GM19397 (cell line): Measurements from ENCODE around the gene HLA-DOA.

Source experiments
- ATAC-seq: cut with Tn5 transposase; IDR thresholded peaks from one replicate; pipeline ENCODE4 v1.9.1; 2021; ENCODE audit warnings: mild to moderate bottlenecking, moderate library complexity; ENCODE audit not compliant: unreplicated experiment

Gene HLA-DOA

GRCh38 chr6:33008944-33009861, at the start of gene HLA-DOA:
HLA-DOA (minus strand) TSS chr6:33009591.
- peak; percentile 84 for ATAC-seq

GRCh38 chr6:33057222-33058150, 48.1 kb upstream of the HLA-DOA start:
- ATAC-seq, result no peak

DNA sequence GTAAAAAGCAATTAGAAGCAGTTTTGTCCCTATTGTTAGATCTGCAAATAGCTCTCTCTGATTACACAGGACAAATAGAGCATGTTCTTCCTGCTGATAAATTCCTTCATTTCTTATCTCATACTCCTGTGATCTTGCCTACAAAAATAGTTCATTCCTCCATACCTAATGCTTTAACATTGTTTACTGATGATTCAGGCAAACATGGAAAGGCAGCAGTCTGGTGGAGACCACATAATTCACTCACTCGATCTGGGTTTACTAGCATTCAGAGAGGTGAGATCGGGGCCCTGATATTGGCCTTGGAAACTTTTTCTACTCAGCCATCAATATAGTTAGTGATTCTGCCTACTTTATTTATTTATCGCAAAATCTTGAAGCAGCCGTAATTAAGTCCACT, 43.8 kb upstream of the HLA-DOA start:
- no peak for ATAC-seq

DNA sequence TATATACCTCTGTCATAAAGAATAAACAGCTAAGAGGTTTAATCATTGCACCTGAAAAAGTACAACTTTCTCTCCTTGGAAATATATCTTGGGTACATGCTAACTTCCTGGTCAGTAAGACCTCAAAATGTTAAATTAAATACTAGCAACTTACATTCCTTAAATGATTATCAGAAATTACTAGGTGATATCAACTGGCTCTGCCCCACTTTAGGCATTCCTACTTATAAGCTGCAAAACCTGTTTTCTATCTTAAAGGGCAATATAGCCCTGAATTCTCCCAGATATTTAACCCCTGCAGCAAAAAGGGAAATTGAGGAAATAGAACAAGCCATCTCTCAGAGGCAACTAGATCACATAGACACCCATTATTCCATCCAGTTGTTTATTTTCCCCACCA, 43.2 kb upstream of the HLA-DOA start:
- no peak for ATAC-seq

GRCh38 chr6:33050014-33050810, 40.8 kb upstream of the HLA-DOA start:
- no peak for ATAC-seq

DNA sequence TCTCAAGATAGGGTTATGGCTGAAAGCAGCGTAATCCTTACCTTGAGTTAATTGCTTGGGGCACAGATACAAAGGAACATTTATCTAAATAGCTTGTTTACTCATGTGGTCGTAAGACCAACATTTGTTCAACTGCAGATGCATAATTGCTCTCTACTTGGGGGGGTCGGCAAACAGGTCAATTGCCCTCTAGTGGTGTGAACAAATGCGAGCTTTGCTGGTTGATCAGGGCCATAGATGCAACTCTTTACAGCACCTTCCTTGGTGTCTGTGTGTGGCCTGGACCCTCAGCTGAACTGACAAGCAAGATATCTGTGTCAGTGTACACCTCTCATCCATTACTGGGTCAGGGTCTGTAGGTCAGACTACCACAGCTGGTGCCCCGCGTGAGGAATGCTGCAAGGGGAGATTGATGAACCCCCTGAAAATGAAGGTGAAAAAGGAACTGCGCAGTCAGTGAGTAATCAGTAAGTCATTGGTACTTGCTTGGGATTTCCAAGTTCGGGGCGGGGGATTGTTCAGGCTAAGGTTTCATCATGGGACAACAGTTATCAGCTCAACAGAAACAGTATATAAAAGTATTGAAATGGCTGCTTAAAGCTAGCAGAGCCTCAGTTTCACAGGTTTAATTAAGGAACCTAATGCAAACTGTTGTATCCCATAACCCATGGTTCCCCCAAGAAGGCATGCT, 40.1 kb upstream of the HLA-DOA start:
- ATAC-seq, result no peak

GRCh38 chr6:33040157-33040556, 30.8 kb upstream of the HLA-DOA start:
- ATAC-seq, result no peak

- no peak for ATAC-seq
Measured at GRCh38 chr6:33036535-33036934, 27.1 kb upstream of the HLA-DOA start.

GRCh38 chr6:33034554-33034953, 25.2 kb upstream of the HLA-DOA start:
- ATAC-seq, result no peak

DNA sequence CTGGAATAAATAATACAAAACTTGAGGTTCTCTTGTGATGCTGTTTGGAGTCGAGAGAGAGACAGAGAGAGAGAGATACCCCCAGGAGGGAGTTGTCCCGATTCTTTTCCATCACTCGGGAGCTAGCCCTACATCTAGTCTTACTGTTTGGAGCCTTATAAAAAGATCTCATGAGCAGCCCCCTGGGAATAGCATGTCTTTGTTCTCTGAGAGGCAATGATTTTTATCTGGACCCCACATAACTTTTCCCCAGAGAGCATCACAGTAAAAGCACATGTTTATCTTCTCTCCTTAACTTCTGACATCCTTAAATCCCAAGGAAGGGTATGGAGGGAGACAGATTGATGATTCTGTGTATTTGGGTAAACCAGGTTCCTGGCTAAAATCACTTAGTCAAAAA, 20.9 kb upstream of the HLA-DOA start:
- ATAC-seq, result no peak

GRCh38 chr6:33029328-33030184, 20.2 kb upstream of the HLA-DOA start:
- peak; percentile 59 for ATAC-seq

DNA sequence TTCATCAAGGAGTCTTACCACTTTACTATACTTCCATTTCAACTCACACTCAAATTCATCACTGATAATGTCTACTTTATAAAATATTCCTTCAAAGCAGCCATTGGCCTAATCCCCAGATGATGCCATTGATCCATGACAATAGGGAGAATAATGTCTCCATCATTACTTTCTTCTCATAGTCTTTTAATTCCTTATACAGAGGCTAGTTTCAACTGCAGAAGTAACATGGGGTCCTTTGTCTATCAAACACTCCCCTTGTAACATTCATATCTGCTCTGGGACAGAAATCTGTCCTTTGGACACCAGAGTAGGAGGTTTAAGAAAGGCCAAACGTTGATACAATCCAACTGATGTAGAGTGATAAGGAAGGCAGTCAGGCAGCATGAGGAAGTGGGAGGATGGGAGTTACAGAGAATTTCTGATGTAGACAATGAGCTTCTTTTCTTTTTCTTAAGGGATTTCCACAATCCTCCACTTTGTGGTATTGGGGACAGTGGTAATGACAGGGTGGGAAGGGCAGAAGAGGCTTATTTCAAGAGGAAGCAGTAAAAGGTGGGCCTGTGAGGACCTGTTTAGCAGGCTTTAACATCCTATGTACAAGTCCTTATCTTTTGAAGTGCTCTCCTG, 18.9 kb upstream of the HLA-DOA start:
- ATAC-seq, result no peak

DNA sequence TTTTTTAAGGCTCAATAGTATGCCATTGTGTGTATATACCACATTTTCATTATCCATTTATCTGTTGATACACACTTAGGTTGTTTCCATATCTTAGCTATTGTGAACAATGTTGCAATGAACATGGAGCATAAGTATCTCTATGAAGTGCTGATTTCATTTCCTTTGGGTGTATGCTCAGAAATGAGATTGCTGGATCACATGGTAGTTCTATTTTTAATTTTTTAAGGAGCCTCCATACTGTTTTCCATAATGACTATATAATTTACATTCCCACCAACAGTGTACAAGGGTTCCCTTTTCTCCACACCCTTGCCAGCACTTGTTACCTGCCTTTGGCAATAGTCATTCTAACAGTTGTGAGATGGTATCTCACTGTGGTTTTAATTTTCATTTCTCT, 15.1 kb upstream of the HLA-DOA start:
- no peak for ATAC-seq

DNA sequence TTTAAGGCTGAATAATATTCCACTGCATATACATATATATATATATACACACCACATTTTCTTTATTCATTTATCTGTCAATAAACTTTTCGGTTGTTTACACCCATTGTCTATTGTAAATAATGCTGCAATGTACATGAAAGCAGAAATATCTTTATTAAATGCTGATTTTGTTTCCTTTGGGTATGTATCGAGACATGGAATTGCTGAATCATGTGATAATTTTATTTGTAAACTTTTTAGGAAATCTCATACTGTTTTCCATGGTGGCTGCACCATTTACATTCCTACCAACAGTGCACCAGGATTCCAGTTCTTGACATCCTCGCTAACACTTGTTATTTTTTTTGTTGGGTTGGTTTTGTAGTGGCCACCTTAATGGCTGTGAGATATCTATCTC, 14.1 kb upstream of the HLA-DOA start:
- no peak for ATAC-seq

- no peak for ATAC-seq
Measured at GRCh38 chr6:33021917-33022316, 12.5 kb upstream of the HLA-DOA start.

DNA sequence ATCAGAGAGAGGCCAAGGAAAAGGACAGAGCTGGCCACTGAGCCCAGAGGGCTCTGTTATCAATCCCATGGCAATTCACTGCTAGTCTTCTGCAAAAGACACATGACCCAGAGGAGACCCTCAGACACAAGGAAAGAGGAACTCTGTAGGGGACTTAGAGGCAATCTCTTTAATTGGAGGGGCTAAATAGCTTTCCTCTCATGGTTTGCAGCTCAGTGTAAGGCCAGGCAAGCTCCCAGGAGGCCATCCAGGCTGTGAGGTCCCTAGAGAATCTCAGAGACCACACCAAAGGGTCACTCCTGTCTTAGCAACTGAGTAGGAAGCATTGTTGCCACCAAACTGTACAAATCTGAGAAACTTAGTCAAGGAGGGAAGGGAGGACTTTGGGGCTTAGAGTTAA, 10.0 kb upstream of the HLA-DOA start:
- peak; percentile 10 for ATAC-seq

DNA sequence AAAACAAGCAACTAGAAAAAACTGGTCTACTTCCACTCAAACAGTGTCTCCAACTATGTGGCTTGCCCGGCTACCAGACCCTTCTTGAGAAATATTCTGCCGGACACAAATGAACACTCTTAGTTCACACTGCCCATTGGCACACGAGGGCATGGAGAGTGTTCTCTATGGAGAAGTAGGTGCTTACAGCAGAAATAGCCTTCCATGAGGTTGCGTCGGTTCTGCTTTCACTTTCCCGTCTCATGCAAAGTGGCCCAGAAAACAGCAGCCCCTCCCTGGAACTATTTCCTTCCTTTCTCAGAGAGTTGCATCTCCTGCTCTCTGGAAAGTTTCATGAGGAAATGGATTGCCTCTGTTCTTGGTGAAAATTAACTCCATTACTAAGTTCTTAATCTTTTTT, 9.5 kb upstream of the HLA-DOA start:
- ATAC-seq, result peak; percentile 71

GRCh38 chr6:33018418-33018817, 9.0 kb upstream of the HLA-DOA start:
- ATAC-seq, result no peak
